IMR-90 (cell line): Measurements from ENCODE around the gene SLC35A4. TPM values are rescaled to one million over a fixed set of nuclear protein-coding genes. Genes with fewer than 3 reads are reported as not detected.

Experiments used
- ATAC-seq: fragments of 200-7000 bp; cut with Tn5 transposase; 2 replicates; pipeline ENCODE4 v1.9.1; 2020; ENCODE audit warnings: low read depth, mild to moderate bottlenecking, moderate library complexity
- BruUV-seq: library from RNA; stranded (reverse); fragments of 400-500 nt; replicated peaks from 2 replicates; lab custom pipeline; 2021; lab: Mats Ljungman, UMichigan
- CTCF ChIA-PET: fragments of 300-600 bp; formaldehyde crosslinking; extraction: SDS; loops from one replicate; lab custom pipeline; 2021; ENCODE audit warnings: antibody characterized with exemption; lab: Yijun Ruan, JAX
- POLR2A ChIA-PET: fragments of 300-600 bp; sonication (Branson Sonifier 250); formaldehyde crosslinking; loops from one replicate; lab custom pipeline; 2022; ENCODE audit warnings: antibody characterized with exemption; ENCODE audit not compliant: unreplicated experiment; lab: Charles Lee
- DNase-seq: peaks from one replicate; pipeline ENCODE4 v3.0.0; 2013
- H2AFZ ChIP-seq: replicated peaks from 2 replicates; pipeline ENCODE3; 2013; ENCODE audit warnings: low read length, mild to moderate bottlenecking; ENCODE audit not compliant: poor library complexity
- H2AK5ac ChIP-seq: 2 replicates; pipeline ENCODE4 v1.6.1; 2013; ENCODE audit warnings: low read depth, low read length, inconsistent platforms
- H2AK9ac ChIP-seq: replicated peaks from 2 replicates; pipeline ENCODE3; 2013; ENCODE audit warnings: mild to moderate bottlenecking, low read depth, low read length, moderate library complexity; ENCODE audit not compliant: poor library complexity
- H2BK120ac ChIP-seq: 2 replicates; pipeline ENCODE4 v1.6.1; 2013; ENCODE audit warnings: low read depth, low read length, inconsistent platforms
- H2BK15ac ChIP-seq: 3 replicates; pipeline ENCODE4 v1.6.1; 2013; ENCODE audit warnings: low read depth, low read length, inconsistent platforms
- H2BK20ac ChIP-seq: 2 replicates; pipeline ENCODE4 v1.6.1; 2013; ENCODE audit warnings: low read depth, mild to moderate bottlenecking, inconsistent platforms, low read length, moderate library complexity
- H2BK5ac ChIP-seq: 2 replicates; pipeline ENCODE4 v1.6.1; 2013; ENCODE audit warnings: mild to moderate bottlenecking, low read depth, low read length, inconsistent platforms; ENCODE audit not compliant: poor library complexity, severe bottlenecking
- H3K14ac ChIP-seq: replicated peaks from 2 replicates; pipeline ENCODE4 v1.6.1; 2013; ENCODE audit warnings: low read depth, low read length, inconsistent platforms
- H3K18ac ChIP-seq: 2 replicates; pipeline ENCODE4 v1.6.1; 2013; ENCODE audit warnings: low read depth, low read length, control low read depth
- H3K23ac ChIP-seq: 2 replicates; pipeline ENCODE4 v1.6.1; 2013; ENCODE audit warnings: low read depth, low read length, inconsistent platforms
- H3K27ac ChIP-seq: 2 replicates; pipeline ENCODE4 v1.5.1; 2013; ENCODE audit warnings: mild to moderate bottlenecking, control low read depth, low read length; ENCODE audit not compliant: insufficient read depth
- H3K27me3 ChIP-seq: 2 replicates; pipeline ENCODE4 v1.6.1; 2013; ENCODE audit warnings: low read length; ENCODE audit not compliant: control insufficient read depth, insufficient read depth
- H3K36me3 ChIP-seq: 2 replicates; pipeline ENCODE4 v1.6.1; 2013; ENCODE audit warnings: low read length, mixed read lengths; ENCODE audit not compliant: control insufficient read depth, insufficient read depth
- H3K4ac ChIP-seq: 2 replicates; pipeline ENCODE4 v1.6.1; 2013; ENCODE audit warnings: low read depth, low read length, inconsistent platforms
- H3K4me1 ChIP-seq: 2 replicates; pipeline ENCODE4 v1.6.1; 2013; ENCODE audit warnings: low read length, mixed read lengths; ENCODE audit not compliant: control insufficient read depth, insufficient read depth
- H3K4me2 ChIP-seq: 2 replicates; pipeline ENCODE4 v1.6.1; 2013; ENCODE audit warnings: low read depth, mild to moderate bottlenecking, control low read depth, low read length, moderate library complexity
- H3K4me3 ChIP-seq: 2 replicates; pipeline ENCODE4 v1.5.1; 2013; ENCODE audit warnings: low read depth, mild to moderate bottlenecking, control low read depth, low read length, moderate library complexity; ENCODE audit not compliant: insufficient read depth
- H3K56ac ChIP-seq: 2 replicates; pipeline ENCODE4 v1.6.1; 2013; ENCODE audit warnings: low read length, inconsistent platforms; ENCODE audit not compliant: insufficient read depth; ENCODE audit errors: extremely low read depth
- H3K79me1 ChIP-seq, 2 experiments: 2 replicates each; pipeline ENCODE4 v1.6.1; 2013; ENCODE audit warnings: low read length in 2 of 2, inconsistent platforms in 1 of 2, low read depth in 1 of 2
- H3K9ac ChIP-seq: 2 replicates; pipeline ENCODE4 v1.6.1; 2013; ENCODE audit warnings: low read depth, low read length, control low read depth
- H3K9me1 ChIP-seq: 2 replicates; pipeline ENCODE4 v1.6.1; 2013; ENCODE audit warnings: low read length, inconsistent platforms; ENCODE audit not compliant: insufficient read depth
- H3K9me3 ChIP-seq: 2 replicates; pipeline ENCODE4 v1.6.1; 2013; ENCODE audit warnings: low read length; ENCODE audit not compliant: control insufficient read depth, insufficient read depth
- H4K20me1 ChIP-seq: 2 replicates; pipeline ENCODE4 v1.6.1; 2013; ENCODE audit warnings: low read length, inconsistent platforms; ENCODE audit not compliant: insufficient read depth
- H4K5ac ChIP-seq: 2 replicates; pipeline ENCODE4 v1.6.1; 2013; ENCODE audit warnings: mild to moderate bottlenecking, low read depth, low read length, control low read depth
- H4K8ac ChIP-seq, 2 experiments: 2 replicates each; pipeline ENCODE4 v1.6.1; 2013; ENCODE audit warnings: low read depth in 2 of 2, low read length in 2 of 2, control low read depth in 1 of 2, inconsistent platforms in 1 of 2
- H4K91ac ChIP-seq: 2 replicates; pipeline ENCODE4 v1.6.1; 2013; ENCODE audit warnings: low read depth, low read length, inconsistent platforms; ENCODE audit not compliant: insufficient read depth
- BHLHE40 ChIP-seq: fragments of 150-350 bp; IDR thresholded peaks from 2 replicates; pipeline ENCODE4 v1.6.1; 2016; ENCODE audit warnings: mild to moderate bottlenecking, low read depth, low read length
- CHD1 ChIP-seq: IDR thresholded peaks from 2 replicates; pipeline ENCODE4 v1.6.1; 2012; ENCODE audit warnings: low read depth, low read length, improper control_type of control experiment
- CTCF ChIP-seq: conservative IDR thresholded peaks from 2 replicates; pipeline ENCODE4 v1.5.1; 2012; ENCODE audit warnings: mild to moderate bottlenecking, low read depth, low read length, improper control_type of control experiment
- MAFK ChIP-seq: IDR thresholded peaks from 2 replicates; pipeline ENCODE4 v1.6.1; 2012; ENCODE audit warnings: low read depth, low read length, improper control_type of control experiment
- MAZ ChIP-seq: IDR thresholded peaks from 2 replicates; pipeline ENCODE4 v1.6.1; 2012; ENCODE audit warnings: low read depth, mild to moderate bottlenecking, low read length, improper control_type of control experiment, moderate library complexity, borderline replicate concordance
- MXI1 ChIP-seq: IDR thresholded peaks from 2 replicates; pipeline ENCODE4 v1.6.1; 2012; ENCODE audit warnings: low read depth, mild to moderate bottlenecking, low read length, moderate library complexity, borderline replicate concordance
- NFE2L2 ChIP-seq: fragments of 150-350 bp; IDR thresholded peaks from 2 replicates; pipeline ENCODE4 v1.6.1; 2016; ENCODE audit warnings: low read depth, mild to moderate bottlenecking, low read length
- POLR2A ChIP-seq: IDR thresholded peaks from 2 replicates; pipeline ENCODE4 v1.6.1; 2012; ENCODE audit warnings: mild to moderate bottlenecking, low read depth, low read length
- RAD21 ChIP-seq: IDR thresholded peaks from 2 replicates; pipeline ENCODE4 v1.6.1; 2012; ENCODE audit warnings: low read length, improper control_type of control experiment
- RCOR1 ChIP-seq: IDR thresholded peaks from 2 replicates; pipeline ENCODE4 v1.6.1; 2012; ENCODE audit warnings: mild to moderate bottlenecking, low read length, improper control_type of control experiment; ENCODE audit not compliant: insufficient replicate concordance
- RFX5 ChIP-seq: IDR thresholded peaks from 2 replicates; pipeline ENCODE4 v1.8.0; 2012; ENCODE audit warnings: low read depth, mild to moderate bottlenecking, low read length, moderate library complexity
- WGBS, 2 experiments: methylation state at CpG; one replicate each; pipeline versions ENCODE4 v1.1.5 to v1.1.7; 2013; ENCODE audit warnings: missing lambda C conversion rate in 2 of 2; ENCODE audit not compliant: insufficient read length in 1 of 2; ENCODE audit errors: extremely low coverage in 2 of 2; 5-methylcytosine and 5-hydroxymethylcytosine counted together
- dilution Hi-C: fragments of 300-500 bp; cut with HindIII; formaldehyde crosslinking; loops from one replicate; pipeline ENCODE4 v1.14.3; 2018; ENCODE audit warnings: low sequenced_read_pairs; ENCODE audit not compliant: unreplicated experiment
- in situ Hi-C: fragments of 300-500 bp; cut with MboI; formaldehyde crosslinking; loops from 3 replicates; pipeline ENCODE4 v1.14.3; 2019; ENCODE audit warnings: low sequenced_read_pairs, inconsistent platforms, mixed read lengths
- intact Hi-C: fragments of 100-400 bp; cut with micrococcal nuclease; formaldehyde crosslinking; loops from 2 replicates; pipeline ENCODE4 v1.10.0; 2022
- polyA plus RNA-seq, 3 experiments: library from polyadenylated mRNA; depleted of rRNA; stranded (reverse); fragments of >200 nt; gene quantifications; 2 replicates each; pipeline ENCODE4 v1.2.3, GENCODE V29; 2012; ENCODE audit warnings: low replicate concordance in 1 of 3
- total RNA-seq: library from RNA; depleted of rRNA; stranded (reverse); fragments of >200 nt; gene quantifications from 2 replicates; pipeline ENCODE4 v1.2.3, GENCODE V29; 2012
- TF ChIP-seq, protein P1 (sequence below): fragments of 150-350 bp; IDR thresholded peaks from 2 replicates; pipeline ENCODE4 v1.6.1; 2017; ENCODE audit warnings: mild to moderate bottlenecking, antibody characterized with exemption, low read length, low read depth

Gene SLC35A4
- total and polyA plus RNA-seq, 2 of the 4 experiments (the other 2 are of a cell fraction): 19.2 to 66.4 TPM

DNA sequence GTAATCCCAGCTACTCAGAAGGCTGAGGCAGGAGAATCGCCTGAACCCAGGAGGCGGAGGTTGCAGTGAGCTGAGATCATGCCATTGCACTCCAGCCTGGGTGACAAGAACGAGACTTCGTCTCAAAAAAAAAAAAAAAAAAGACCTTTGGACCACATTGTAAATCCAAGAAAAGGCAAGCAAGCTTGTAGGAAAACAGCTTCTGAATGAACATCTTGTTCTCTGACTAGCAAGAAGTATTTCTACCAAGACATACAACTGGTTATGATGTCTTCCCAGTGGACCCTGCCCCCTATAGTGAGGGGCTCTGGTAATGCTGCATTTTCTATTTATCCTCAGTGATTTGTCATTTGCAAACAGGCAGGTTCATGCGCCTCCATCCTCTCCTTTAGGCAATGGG lies 21.7 kb upstream of the SLC35A4 start (continued):
- TF ChIP-seq CTCF (no peak), MXI1 (no peak), POLR2A (no peak)
- TF ChIP-seq, protein P1, sequence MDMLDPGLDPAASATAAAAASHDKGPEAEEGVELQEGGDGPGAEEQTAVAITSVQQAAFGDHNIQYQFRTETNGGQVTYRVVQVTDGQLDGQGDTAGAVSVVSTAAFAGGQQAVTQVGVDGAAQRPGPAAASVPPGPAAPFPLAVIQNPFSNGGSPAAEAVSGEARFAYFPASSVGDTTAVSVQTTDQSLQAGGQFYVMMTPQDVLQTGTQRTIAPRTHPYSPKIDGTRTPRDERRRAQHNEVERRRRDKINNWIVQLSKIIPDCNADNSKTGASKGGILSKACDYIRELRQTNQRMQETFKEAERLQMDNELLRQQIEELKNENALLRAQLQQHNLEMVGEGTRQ: no peak

DNA sequence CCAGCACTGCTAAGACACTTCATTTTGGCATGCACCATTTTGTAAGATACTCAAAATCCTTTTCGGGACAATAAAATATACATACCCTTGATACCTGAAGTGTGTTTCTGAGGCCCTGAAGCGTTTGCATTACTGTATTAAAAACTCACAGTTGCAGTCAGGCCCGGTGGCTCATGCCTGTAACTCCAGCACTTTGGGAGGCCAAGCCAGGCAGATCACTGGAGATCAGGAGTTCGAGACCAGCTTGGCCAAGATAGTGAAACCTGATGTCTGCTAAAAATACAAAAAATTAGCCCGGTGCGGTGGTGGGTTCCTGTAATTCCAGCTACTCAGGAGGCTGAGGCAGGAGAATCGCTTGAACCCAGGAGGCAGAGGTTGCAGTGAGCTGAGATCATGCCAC lies 19.6 kb upstream of the SLC35A4 start:
- WGBS, 2 experiments: 83% methylated on average over 3 of the region's 7 CpGs; no CpG with 5 or more reads in 1 of the 2 experiments
- TF ChIP-seq RFX5: no peak
- TF ChIP-seq RAD21: no peak
- TF ChIP-seq CTCF: no peak
- no peak for TF ChIP-seq BHLHE40
- no peak for TF ChIP-seq MAZ
- no peak for TF ChIP-seq NFE2L2
- TF ChIP-seq RCOR1: no peak
- TF ChIP-seq CHD1: no peak
- no peak for TF ChIP-seq MAFK
- TF ChIP-seq POLR2A: no peak

More for the DNA sequence above, 19.6 kb upstream of the SLC35A4 start:
- H3K4ac ChIP-seq: no peak overlapping the region
- in situ Hi-C loops: no loop called here
- no peak overlapping the region for H3K14ac ChIP-seq
- H2AK9ac ChIP-seq: no peak overlapping the region
- 0 out of 2 replicates have a peak, but pooled peaks cover 3% of the 10 kb centered on the region for H3K9me1 ChIP-seq
- dilution Hi-C loops: no loop called here
- no peaks in the 10 kb centered on the region for H3K27me3 ChIP-seq
- intact Hi-C loops: no loop called here
- no peak for DNase-seq
- H3K4me2 ChIP-seq: no peak overlapping the region
- H4K8ac ChIP-seq: no peak overlapping the region
- no peak overlapping the region for H2BK120ac ChIP-seq
- H2AK5ac ChIP-seq: no peak overlapping the region
- no peak overlapping the region for H2AFZ ChIP-seq
- H3K36me3 ChIP-seq: peaks cover 23% of the 10 kb centered on the region
- no peak overlapping the region for H2BK15ac ChIP-seq
- no peak overlapping the region for H4K5ac ChIP-seq
- H3K9me3 ChIP-seq: no peaks in the 10 kb centered on the region
- no peak overlapping the region for H3K18ac ChIP-seq
- no peak overlapping the region for H3K23ac ChIP-seq
- H2BK5ac ChIP-seq: no peak overlapping the region
- no TSS peak for BruUV-seq
- H3K27ac ChIP-seq: no peak overlapping the region
- peaks cover 17% of the 10 kb centered on the region for H4K20me1 ChIP-seq
- ATAC-seq: no peak
- no peak overlapping the region for H3K56ac ChIP-seq
- POLR2A ChIA-PET: no interaction called here
- H4K91ac ChIP-seq: no peak overlapping the region
- CTCF ChIA-PET: no interaction called here
- no peak overlapping the region for H3K4me3 ChIP-seq
- H3K79me1 ChIP-seq: peaks cover 7 to 31% of the 10 kb centered on the region in 2 experiments; a peak in 3 of 4 replicates
- H2BK20ac ChIP-seq: no peak overlapping the region
- H3K9ac ChIP-seq: no peak overlapping the region
- H3K4me1 ChIP-seq: peaks cover 14% of the 10 kb centered on the region
